KG1 (cell line): ENCODE results near the gene PXDC1.
"Not testable (repeated sequence)": the region's sequence is repeated elsewhere in the genome, so short reads cannot be mapped to it uniquely, and the experiment has no call there.

Source experiments
- DNase-seq: peaks from one replicate; lab custom pipeline; 2025; lab: John Stamatoyannopoulos, UW

Gene PXDC1

DNA sequence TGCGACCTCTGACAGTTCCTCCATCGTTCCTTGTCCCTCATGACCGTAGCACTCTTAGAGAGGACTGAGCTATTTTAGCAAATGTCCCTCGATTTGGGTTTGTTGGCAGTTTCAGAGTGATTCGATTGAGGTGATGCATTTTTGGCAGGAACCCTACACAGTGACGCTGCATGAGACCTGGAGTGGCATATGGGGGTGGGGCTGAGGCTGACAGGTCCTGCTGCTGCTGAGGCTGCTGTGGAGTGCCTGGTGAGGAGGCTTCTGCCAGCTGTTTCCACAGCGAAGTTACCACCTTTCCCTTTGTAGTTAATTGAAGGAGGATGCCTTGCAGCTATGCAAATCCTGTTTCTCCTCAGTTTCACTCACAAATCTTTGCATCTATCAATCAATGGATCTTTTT, 19.8 kb downstream of the PXDC1 start:
- DNase-seq, result no peak

DNA sequence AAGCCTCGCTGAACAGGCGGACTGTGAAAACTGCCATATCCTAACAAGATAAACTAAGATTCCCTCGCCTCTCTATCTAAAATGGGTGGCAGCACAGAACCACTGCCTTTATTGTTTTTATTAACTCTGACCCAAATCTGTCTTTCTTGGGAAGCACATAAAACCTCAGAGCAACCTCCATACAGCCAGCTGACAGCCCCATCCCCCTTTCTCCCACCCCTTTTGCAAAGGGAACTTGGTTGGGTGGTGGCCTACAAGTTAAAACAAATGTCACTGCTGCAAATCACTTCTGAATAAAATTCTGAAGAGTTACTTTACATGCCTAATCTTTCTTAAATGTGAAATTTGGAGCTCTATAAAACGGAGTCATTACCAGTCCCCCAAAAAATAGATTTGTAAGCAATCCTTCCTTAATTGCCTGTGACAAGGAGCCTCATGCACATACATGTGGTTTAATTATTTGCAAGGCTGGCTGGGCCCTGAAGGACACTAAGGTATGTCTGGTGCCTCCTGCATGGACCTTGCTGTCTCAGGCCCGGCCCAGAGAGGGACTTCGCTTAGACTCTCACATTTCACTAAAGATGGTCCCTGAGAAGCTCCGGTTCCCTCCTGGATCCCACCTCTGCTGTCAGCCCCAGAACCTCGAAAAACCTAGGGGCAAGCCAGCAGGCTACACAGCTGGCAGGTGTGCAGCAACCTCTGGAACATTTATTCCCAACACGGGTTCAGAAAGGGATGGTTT, 21.7 kb downstream of the PXDC1 start:
- no peak for DNase-seq

DNA sequence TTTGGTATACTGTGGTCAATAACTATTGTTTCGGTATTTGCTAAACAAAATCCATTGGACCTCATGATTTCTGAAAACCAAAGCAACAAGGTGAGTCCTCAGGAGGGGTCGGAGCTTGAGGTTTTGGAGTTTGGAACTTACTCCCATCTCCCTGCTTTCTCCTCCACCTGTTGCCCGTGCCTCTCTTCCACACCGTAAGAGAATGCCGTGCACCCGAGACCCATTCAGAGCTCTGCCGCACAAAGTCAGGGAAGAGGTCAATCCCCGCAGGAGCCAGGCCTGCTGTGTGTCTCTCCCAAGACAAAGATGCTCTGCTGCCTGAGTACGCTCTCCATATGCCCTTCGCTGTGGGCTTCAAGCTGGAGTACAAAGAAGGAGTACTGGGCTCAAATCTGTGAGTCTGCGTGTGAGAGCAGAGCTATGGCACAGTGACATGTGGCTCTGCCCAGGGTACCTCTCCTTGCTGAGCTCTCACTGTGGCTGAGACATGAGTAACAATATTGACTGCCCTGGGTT, 23.9 kb downstream of the PXDC1 start:
- no peak for DNase-seq

DNA sequence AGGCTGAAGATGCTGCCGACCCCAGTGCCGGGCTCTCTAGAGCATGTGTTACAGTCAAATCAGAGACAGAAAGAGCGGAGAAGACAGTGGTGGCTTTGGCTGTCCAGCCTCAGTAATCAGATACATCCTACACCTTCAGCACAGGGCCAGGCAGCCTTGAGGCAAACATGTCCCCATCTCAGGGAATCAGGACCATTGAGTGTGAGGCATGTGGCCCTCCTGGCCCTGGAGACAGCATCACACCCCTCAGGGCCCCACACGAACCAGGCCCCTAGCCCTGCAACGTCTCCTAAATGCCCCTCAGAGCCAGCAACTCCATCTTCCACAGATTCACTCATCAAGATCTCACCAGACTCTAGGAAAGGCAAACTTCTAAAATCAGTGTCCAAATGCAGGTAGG, 24.5 kb downstream of the PXDC1 start:
- no peak for DNase-seq

DNA sequence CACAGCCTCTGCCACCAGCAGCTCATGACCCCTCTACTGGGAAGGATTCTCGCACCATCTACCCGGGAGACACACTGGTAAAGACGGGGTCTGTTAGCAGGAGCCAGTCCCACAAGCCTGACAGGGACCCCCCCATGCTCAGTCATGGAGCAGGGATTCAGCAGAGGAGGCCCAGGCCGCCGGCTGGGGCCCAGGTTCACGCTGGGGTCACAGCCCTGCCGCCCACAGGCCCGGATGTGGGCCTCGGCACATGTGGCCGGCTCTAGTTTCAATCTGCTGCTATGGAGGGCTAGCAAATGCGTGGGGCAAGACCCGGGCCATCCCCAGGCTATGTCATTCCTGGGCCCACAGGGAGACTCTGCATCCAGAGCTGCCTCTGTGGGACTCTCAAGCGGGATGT, 25.1 kb downstream of the PXDC1 start:
- DNase-seq, result no peak

DNA sequence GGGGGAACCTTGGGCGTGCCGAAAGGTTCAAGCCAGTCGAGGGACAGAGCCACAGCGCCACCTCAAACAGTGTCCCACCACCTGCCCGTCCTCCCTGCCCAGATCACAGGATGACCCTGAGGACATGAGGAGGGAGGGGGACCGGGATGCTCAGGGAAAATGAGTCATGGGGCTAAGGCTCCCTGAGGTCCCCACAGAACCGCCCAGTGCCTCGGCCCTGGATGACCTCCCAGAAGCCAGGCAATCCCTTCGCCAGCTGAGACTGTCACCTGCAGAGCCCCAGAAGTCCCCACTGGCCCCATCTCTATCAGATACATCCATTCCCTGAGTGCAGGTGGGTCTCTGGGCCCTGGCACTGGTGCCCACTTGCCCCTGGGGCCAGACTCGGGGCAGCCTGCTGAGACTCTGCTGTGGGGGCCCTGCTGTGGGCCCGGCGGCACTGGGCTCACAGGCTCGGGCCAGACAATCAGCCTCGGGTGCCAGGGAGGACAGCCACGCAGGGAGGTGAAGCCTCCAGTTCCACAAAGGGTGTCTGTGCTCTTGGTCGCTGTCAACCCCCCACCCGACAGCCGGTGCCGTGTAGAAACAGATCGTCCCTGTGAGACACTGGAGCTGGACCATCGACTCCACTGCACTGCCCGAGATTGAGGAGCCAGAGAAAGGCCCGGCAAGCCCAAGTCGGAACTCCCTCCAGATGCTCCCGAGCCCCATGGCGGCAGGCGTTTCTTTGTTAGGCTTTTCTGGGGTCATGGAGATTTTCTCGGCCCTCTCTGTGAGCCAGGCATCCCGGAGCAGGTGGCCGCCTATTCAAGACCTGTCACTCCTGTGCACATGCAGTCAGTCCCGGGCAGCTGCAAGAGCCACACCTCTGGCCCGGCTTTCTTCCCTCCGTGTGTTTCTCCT, 26.1 kb downstream of the PXDC1 start:
- no peak for DNase-seq

DNA sequence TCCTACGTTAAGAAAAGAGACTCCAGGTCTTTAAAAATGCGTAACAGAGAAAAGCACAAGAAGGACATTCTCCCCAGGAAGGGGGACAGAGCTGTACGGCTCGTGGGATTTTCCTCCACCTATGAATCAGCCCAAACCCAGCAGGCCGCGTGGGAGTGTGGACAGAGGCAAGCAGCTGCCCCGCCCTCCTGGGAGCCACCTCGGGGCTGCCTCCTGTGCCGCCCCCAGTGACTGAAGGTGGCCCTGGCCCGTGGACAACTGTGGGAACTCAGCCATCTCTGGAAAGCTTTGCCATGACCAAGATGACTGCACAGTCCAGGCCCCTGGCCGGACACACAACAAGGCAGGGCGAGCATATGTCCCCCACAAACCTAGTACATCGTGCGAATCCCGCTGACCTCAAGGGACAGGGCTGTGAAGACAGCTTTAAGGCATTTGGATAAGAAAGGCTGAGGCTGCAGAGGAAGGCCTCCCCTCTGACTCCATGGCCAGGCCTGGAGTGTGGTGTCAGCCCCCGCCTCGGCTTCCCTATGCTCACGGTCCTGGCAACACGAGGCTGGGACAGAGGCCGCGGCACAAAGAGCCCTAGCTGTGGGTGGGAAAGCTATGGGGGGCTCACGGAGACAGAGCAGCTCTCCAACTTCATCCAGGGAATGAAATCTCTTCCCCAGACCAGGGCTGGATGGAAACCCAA, 26.9 kb downstream of the PXDC1 start:
- DNase-seq, result no peak

DNA sequence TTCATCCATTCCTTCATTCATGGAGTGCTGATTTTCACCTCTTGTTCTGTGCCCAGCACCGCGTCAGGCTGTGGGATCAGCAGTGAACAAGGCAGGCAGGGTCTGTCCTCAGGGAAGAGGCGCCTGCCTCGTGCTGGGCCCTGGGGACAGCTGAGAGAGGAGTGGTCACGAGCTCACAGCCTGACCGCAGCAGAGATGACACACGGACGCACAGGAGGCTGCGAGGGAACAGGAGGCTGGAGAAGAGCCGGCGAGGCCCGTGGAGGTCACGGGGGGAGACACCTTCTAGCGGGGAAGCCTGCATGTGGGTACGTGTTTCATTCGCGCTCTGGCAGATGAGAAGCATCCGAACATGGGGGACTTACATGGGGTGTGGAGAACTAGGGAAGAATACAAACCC, 27.5 kb downstream of the PXDC1 start:
- DNase-seq, result no peak

DNA sequence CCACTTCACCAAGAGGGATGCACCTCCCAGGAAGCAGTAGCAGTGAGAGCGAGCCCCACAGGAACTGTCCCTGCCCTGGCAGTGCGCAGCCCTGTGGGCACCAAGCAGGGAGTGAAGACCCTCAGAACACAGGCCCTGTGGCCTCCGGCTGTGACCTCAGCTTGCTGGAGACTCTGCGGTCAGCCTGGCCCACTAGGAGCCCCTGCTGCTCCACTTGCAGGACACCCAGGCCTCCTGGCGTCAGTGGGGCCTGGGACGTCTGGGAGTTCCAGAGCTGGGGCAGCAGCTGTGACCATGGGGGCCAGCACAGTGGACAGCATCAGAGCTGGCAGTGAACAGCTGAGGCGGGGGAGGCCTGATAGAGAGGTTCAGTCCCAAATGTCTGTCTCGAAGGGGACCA, 28.3 kb downstream of the PXDC1 start:
- no peak for DNase-seq

DNA sequence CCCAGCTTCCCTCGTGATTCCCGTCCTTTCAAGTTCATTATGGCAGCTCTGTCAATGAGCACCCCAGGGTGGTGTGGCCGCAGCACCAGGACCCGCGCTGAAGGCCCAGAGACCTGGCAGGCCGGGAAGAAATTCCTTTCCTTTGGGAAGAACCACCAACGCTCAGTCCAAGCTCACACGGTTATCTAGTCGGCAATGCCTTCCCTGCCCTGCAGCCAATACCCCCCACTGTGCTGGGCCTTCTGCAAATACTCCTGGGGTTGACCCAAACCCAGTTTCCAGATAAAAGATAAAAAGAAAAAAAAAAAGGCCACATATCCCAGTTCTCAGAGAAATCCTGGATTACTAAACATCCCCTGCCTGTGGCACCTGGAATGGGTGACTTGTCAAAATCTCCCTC, 28.7 kb downstream of the PXDC1 start:
- no peak for DNase-seq

DNA sequence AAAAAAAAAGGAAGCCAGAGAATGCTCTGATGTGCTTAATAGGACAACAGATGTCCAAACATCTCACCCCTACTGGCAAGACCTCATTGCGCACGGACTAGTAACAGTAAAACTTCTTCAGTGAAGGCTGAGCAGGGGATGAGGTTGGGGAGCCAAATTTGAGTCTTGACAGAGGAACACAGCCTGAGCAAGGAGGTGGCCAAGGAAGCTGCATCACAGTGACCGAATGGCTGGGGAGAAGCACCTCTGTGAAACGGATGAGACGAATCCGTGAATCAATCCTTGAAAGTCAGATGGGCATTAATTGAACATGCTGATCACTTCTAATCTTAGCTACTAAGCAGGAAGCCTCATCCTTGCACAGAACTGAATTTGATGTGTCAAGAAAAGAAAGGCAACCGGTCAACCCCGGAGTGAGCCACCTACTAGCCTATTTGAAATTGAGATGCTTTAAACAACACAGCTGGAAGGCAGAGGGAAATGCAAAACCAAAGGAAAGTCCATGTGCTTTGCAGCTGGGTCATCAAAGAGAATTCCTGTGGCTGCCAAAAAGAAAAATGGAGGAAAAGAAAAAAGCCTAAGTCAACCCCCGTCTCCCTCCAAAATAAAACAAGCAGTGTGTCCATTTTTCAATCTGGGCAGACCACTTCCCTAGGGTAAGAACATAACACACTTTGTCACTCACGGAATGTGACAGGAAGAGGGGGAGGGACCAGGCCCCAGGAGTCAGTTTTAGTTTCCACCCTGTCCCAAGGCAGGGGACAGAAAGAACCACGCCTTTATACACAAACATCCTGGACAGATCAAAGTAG, 29.5 kb downstream of the PXDC1 start:
- DNase-seq, result no peak

DNA sequence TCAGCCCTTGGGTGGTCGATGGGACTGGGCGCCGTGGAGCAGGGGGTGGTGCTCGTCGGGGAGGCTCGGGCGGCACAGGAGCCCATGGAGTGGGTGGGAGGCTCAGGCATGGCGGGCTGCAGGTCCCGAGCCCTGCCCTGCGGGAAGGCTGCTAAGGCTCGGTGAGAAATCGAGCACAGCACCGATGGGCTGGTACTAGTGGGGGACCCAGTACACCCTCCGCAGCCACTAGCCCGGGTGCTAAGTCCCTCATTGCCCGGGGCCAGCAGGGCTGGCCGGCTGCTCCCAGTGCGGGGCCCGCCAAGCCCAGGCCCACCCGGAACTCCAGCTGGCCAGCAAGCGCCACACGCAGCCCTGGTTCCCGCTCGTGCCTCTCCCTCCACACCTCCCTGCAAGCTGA, 30.7 kb downstream of the PXDC1 start:
- not testable (repeated sequence) for DNase-seq

DNA sequence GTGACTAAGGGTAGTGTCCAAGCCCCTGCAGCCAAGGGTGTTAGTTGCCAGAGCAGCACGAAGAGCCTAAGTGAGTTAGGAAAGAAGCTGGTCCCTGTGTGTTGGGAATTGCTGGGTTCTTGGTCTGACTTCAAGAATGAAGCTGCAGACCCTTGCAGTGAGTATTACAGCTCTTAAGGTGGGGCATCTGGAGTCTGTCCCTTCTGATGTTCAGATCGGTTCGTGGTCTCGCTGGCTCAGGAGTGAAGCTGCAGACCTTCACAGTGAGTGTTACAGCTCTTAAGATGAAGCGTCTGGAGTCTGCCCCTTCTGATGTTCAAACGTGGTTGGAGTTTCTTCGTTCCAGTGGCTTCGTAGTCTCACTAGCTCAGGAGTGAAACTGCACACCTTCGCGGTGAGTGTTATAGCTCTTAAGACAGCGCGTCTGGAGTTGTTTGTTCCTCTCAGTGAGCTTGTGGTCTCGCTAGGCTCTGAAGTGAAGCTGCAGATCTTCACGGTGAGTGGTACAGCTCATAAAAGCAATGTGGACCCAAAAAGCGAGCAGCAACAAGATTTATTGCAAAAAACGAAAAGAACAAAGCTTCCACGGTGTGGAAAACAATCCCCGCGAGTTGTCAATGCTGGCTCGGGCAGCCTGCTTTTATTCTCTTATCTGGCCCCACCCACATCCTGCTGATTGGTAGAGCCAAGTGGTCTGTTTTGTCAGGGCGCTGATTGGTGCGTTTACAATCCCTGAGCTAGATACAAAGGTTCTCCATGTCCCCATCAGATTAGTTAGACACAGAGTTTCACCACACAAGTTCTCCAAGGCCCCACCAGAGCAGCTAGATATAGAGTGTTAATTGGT, 31.8 kb downstream of the PXDC1 start:
- DNase-seq, result no peak

DNA sequence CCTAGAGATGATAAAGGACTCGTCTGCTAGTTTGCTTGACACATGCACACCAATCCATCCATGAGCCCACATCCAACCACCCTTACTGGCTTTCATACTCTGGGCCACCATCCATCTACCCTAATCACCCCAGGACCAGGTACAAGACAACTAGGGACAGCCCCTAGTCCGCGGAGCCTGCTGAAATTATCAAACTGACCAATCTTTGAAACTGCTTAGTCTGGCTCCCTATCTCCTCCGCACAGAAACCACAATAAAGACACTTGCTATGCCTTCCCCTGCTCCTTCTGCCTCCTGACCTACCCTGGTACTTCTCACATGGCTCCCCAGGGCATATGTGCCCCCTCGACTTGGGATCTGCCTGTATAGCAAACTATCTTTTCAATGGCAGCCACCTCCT, 33.1 kb downstream of the PXDC1 start:
- DNase-seq, result no peak

DNA sequence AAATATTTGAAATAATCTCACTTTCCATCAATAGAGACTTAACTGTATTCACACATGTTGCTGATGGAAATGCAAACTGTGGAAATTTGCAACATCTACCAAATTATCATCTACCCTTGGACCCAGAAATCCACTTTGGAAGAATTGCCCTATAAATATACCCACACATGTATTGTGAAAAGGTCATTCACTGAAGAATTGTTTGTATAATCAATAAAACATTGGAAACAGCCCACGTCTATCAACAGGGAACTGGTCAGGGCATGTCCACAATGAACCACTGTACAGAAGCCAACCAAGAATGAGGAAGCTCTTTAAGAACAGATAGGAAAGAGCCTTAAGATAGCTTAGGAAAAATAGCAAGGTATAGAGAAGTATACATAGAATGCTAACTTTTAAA, 36.2 kb downstream of the PXDC1 start:
- DNase-seq, result no peak

DNA sequence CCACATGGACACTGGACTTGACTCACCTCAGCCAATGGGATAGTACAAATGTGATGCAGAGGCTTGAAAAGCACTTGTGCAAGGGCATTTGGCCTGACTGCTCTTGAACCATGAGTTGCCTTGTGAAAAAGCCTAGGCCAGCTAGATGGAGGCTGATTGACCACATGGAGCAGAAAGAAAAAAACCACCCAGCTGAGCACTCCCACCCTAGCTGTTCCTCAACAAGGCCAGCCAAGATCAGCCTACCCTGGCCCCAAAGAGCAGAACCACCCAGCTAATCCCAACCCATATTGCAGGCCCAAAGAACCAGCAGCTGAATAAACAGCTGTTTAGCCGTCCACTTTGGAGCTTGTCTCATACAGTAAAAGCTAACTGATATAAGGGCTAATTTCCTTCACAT, 36.7 kb downstream of the PXDC1 start:
- no peak for DNase-seq

DNA sequence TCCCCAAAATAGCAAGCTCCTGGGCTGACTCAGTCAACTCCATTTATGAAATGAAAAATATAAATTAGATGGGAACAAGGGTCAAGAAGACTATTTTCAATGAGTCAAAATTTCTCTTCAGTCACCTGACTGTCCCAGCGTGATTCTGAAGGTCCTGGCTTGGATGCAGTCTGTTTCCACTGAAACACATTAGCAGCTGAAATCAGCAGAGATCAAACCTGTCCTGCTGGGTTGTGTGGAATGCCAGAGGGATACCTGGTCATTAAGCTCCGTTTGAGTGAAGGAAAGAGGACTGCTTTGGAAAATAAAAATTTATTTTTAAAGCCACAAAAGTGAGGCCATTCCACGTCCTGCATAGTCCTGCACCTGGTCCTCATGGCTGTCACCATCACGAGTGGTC, 37.4 kb downstream of the PXDC1 start:
- no peak for DNase-seq

DNA sequence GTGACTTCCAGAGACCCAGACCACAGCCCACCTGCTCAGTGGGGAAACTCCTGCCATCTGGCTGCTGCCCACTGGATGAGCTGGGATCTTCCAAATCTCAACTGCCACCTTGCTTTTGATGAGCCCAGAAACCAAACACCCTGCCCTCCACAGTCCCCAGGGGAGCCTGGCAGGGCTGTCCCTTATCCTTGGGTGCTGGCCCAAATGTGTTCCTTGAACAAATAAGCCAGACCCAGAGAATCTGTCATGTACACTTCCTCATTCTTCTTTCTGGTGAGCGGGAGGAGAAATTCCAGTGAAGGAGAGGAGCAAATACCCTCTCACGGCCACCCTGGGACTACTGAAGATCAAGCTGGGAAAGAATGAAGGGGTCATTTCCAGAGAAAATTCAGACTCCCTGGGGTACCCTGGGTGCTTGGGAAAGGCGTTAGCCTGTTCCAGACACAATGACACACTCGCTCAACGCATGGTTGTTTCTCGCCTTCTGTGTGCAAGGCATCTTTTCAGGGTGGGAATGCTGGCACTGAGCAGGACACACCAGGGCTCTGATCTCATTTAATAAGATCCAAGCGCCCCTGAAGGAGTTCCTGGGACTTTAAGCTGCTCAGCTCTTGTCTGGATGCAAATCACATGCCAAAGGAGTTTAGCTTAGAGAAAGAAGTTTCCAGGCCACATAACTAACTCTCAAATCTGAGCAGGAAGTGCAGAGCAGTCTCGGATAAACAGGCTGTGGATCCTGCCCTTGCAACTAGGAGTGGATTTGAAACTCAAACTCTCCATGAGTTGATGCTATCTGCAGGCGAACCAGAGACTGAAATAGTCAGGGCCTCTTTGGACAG, 38.5 kb downstream of the PXDC1 start:
- DNase-seq, result no peak

DNA sequence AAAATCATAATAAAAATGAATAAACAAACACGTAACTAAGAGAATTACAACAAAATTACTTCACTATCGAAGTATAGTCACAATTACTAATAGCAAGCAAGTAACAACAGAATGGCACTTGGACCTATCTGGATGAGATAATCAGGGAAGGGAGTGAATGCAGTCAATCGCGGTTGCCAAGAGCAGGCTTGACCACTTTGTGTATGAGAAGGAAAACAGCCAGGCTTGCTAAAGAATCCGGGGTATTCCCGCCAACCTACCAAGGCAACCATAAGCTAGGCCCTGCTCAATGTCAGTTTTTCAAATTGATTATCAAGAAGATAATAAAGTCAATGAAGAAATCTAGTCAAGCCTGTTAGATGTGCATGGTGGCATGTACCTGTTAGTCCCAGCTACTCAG, 39.7 kb downstream of the PXDC1 start:
- no peak for DNase-seq

DNA sequence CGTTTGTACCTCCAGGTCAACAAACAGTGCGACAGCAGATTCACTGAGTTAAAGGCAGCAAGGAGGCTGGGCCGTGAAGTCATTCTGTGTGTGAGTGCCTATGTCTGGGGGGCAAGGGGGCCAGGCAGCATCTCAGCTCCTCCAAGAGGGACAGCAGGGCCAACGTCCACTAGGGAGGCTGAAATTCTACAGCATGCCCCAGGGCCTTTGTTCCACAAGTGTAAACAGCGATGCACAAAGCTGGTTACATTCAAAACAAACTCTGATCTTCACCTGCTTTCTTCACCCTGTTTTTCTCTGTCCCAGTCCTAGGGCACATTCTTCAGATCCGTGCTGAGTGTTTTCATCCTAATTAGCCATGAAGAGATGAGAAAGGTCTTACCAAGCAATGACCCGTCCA, 41.1 kb downstream of the PXDC1 start:
- no peak for DNase-seq
